Smooth muscle cell (in vitro differentiated cells): Measurements from ENCODE around the gene CDKAL1. TPM values are rescaled to one million over a fixed set of nuclear protein-coding genes. Genes with fewer than 3 reads are reported as not detected.

Source experiments
- DNase-seq: peaks from one replicate; lab custom pipeline; 2025; ENCODE audit not compliant: unreplicated experiment; lab: John Stamatoyannopoulos, UW
- H2AFZ ChIP-seq: fragments of 200-600 bp; sonication (generic); 2 replicates; pipeline ENCODE4 v1.6.0; 2016; ENCODE audit warnings: antibody characterized with exemption, low read depth, mild to moderate bottlenecking
- H3F3A ChIP-seq: fragments of 200-600 bp; sonication (generic); 2 replicates; pipeline ENCODE4 v1.6.0; 2017; ENCODE audit warnings: antibody characterized with exemption, low read depth
- H3K27ac ChIP-seq: fragments of 200-600 bp; sonication (generic); 2 replicates; pipeline ENCODE4 v1.5.1; 2016; ENCODE audit warnings: low read depth, mild to moderate bottlenecking
- H3K27me3 ChIP-seq: fragments of 200-600 bp; sonication (generic); 2 replicates; pipeline ENCODE4 v1.6.1; 2016; ENCODE audit warnings: low read depth, mild to moderate bottlenecking
- H3K36me3 ChIP-seq: fragments of 200-600 bp; sonication (generic); 2 replicates; pipeline ENCODE4 v1.5.1; 2016; ENCODE audit warnings: low read depth
- H3K4me1 ChIP-seq: fragments of 200-600 bp; sonication (generic); 2 replicates; pipeline ENCODE4 v1.5.1; 2016; ENCODE audit warnings: low read depth
- H3K4me2 ChIP-seq: fragments of 200-600 bp; sonication (generic); 2 replicates; pipeline ENCODE4 v1.6.0; 2016; ENCODE audit warnings: mild to moderate bottlenecking
- H3K4me3 ChIP-seq: fragments of 200-600 bp; sonication (generic); 2 replicates; pipeline ENCODE4 v1.5.1; 2016; ENCODE audit warnings: mild to moderate bottlenecking
- H3K79me2 ChIP-seq: fragments of 200-600 bp; sonication (generic); 2 replicates; pipeline ENCODE4 v1.6.0; 2016; ENCODE audit warnings: low read depth, mild to moderate bottlenecking
- H3K9ac ChIP-seq: fragments of 200-600 bp; sonication (generic); 2 replicates; pipeline ENCODE4 v1.6.0; 2016; ENCODE audit warnings: low read depth
- H3K9me3 ChIP-seq: fragments of 200-600 bp; sonication (generic); replicated peaks from 2 replicates; pipeline ENCODE4 v1.5.1; 2016; ENCODE audit warnings: low read depth
- H4K20me1 ChIP-seq: fragments of 200-600 bp; sonication (generic); 2 replicates; pipeline ENCODE4 v1.6.0; 2016; ENCODE audit warnings: low read depth
- WGBS: methylation state at CpG from one replicate; pipeline ENCODE4 v1.1.7; 2016; ENCODE audit warnings: low lambda C conversion rate; 5-methylcytosine and 5-hydroxymethylcytosine counted together
- polyA plus RNA-seq: library from polyadenylated mRNA; unstranded; fragments of >200 nt; fragmentation: Nextera tagmentation; extraction: Ambion mirVana; gene quantifications from 2 replicates; pipeline ENCODE4 v1.2.1, GENCODE V29; 2016
- total RNA-seq: library from RNA; depleted of rRNA; stranded (reverse); fragments of >200 nt; gene quantifications from 2 replicates; pipeline ENCODE4 v1.2.3, GENCODE V29; 2014
- TF ChIP-seq, protein P1 (sequence below): fragments of 200-600 bp; sonication (generic); IDR thresholded peaks from 2 replicates; pipeline ENCODE4 v1.5.1; 2017; ENCODE audit warnings: borderline replicate concordance, mild to moderate bottlenecking, antibody characterized with exemption; ENCODE audit not compliant: insufficient read depth, poor library complexity, severe bottlenecking

The CDKAL1 gene
- total and polyA plus RNA-seq, 2 experiments from 2014 or later, result 16.5 to 16.6 TPM

DNA sequence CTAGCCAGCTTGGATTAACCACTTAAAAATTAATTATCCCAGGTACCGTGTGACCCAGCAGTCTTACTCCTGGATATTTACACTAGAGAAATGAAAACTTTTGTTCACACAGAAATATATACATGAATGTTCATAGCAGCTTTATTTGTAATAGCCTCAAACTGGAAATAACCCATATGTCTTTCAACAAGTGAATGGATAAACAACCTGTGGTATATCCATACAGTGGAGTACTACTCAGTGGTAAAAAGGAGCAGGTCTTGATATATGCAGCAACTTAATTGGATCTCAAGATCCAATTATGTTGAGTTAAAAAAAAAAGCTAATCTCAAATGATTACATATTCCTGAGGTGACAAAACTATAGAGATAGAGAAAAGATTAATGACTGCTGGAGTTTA, 381.4 kb downstream of the CDKAL1 start:
- Histone ChIP-seq H3K4me1 (no peaks in the 10 kb centered on the region), H3K27me3 (no peaks in the 10 kb centered on the region), H3K9ac (no peak overlapping the region), H4K20me1 (no peaks in the 10 kb centered on the region), H3F3A (no peaks in the 10 kb centered on the region), H3K4me2 (no peak overlapping the region), H3K9me3 (no peaks in the 10 kb centered on the region), H3K79me2 (no peaks in the 10 kb centered on the region), H3K36me3 (no peaks in the 10 kb centered on the region), H3K4me3 (no peak overlapping the region), H2AFZ (no peak overlapping the region), H3K27ac (no peak overlapping the region)
- no peak for DNase-seq
- TF ChIP-seq, protein P1, sequence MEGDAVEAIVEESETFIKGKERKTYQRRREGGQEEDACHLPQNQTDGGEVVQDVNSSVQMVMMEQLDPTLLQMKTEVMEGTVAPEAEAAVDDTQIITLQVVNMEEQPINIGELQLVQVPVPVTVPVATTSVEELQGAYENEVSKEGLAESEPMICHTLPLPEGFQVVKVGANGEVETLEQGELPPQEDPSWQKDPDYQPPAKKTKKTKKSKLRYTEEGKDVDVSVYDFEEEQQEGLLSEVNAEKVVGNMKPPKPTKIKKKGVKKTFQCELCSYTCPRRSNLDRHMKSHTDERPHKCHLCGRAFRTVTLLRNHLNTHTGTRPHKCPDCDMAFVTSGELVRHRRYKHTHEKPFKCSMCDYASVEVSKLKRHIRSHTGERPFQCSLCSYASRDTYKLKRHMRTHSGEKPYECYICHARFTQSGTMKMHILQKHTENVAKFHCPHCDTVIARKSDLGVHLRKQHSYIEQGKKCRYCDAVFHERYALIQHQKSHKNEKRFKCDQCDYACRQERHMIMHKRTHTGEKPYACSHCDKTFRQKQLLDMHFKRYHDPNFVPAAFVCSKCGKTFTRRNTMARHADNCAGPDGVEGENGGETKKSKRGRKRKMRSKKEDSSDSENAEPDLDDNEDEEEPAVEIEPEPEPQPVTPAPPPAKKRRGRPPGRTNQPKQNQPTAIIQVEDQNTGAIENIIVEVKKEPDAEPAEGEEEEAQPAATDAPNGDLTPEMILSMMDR, result no peak
- 97% methylated on average over 1 of the region's 1 CpG for WGBS

DNA sequence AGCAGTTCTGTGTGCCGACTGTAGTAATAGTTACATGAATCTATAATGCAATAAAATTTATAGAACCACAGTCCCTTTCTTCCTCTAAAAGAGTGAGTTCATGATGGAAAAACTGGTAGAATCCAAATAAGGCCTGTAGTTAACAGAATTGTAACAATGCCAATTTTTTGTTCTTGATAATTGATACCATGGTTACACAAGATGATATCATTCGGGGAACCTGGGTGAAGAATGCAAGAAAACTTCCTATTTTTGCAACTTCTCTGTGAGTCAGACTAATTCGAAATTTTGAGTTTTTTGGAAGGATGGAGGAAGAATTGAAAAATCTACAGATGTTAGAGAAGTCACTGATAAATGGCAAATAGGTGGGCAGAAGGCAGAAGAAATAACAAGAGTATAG, 381.8 kb downstream of the CDKAL1 start:
- Histone ChIP-seq H3K9ac (no peak overlapping the region), H3K4me2 (no peak overlapping the region), H4K20me1 (no peaks in the 10 kb centered on the region), H3K79me2 (no peaks in the 10 kb centered on the region), H3K27ac (no peak overlapping the region), H3K4me1 (no peaks in the 10 kb centered on the region), H3K27me3 (no peaks in the 10 kb centered on the region), H3K4me3 (no peak overlapping the region), H3K36me3 (no peaks in the 10 kb centered on the region), H2AFZ (no peak overlapping the region), H3K9me3 (no peaks in the 10 kb centered on the region), H3F3A (no peaks in the 10 kb centered on the region)
- WGBS, result 96% methylated on average over 3 of the region's 3 CpGs
- TF ChIP-seq, protein P1, result no peak
- no peak for DNase-seq

DNA sequence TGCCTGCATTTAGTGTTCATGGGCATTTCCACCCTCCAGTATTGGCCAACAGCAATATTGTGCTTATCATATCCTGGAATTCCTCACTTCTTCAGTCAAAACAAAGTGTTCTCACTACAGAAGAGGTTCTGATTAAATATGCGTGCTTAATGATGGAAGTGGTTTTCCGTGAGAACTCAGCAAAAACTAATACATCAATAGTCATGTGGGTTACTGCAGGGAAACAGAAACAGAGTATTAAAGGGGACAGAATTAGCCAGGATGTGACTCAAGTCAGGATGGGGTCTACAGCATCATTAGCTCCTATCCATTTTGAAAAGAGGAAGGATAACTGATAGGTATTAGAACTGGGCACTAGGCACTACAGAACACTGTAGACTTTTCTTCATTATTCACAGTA, 384.6 kb downstream of the CDKAL1 start:
- no peaks in the 10 kb centered on the region for H3K36me3 ChIP-seq
- 95% methylated on average over 2 of the region's 2 CpGs for WGBS
- no peak for DNase-seq

More for the DNA sequence above, 384.6 kb downstream of the CDKAL1 start:
- no peak overlapping the region for H3K9ac ChIP-seq
- H3K4me2 ChIP-seq, result no peak overlapping the region
- TF ChIP-seq, protein P1, result no peak
- no peak overlapping the region for H3K27ac ChIP-seq
- H3K27me3 ChIP-seq, result no peaks in the 10 kb centered on the region
- H3K79me2 ChIP-seq, result no peaks in the 10 kb centered on the region
- no peak overlapping the region for H2AFZ ChIP-seq
- no peaks in the 10 kb centered on the region for H3K9me3 ChIP-seq
- H3K4me1 ChIP-seq, result no peaks in the 10 kb centered on the region
- no peak overlapping the region for H3K4me3 ChIP-seq
- no peaks in the 10 kb centered on the region for H3F3A ChIP-seq
- no peaks in the 10 kb centered on the region for H4K20me1 ChIP-seq
